ENCODE data around the gene GFER. TPM values are rescaled to one million over a fixed set of nuclear protein-coding genes. Genes with fewer than 3 reads are reported as not detected.

The GFER gene
- total and polyA plus RNA-seq, 10 of the 15 experiments (the other 5 are each of a cell fraction or from before 2014, with no cell fraction given), result 2.4 to 57.7 (median 31.3) TPM

GRCh38 chr16:1964506-1965395, 19.2 kb upstream of the GFER start, which contains the start of gene RPS2 (continued):
- TF ChIP-seq BCL3 (IDR thresholded peaks at IDR 0.05; ENCODE audit: borderline replicate concordance, insufficient read depth, low read depth, low read length, poor library complexity, severe bottlenecking) (peak; percentile 80), RBBP5 (conservative IDR thresholded peaks at IDR 0.05) (peak; percentile 88; the same call in 1 of the 2 replicates), STAT1 (conservative IDR thresholded peaks at IDR 0.05) (no peak; the same call in 1 of the 2 replicates), ZBED1 (IDR thresholded peaks at IDR 0.05; ENCODE audit: borderline replicate concordance) (0 out of 2 replicates have a peak, but pooled peaks have one; percentile 68), POLR2AphosphoS2 (IDR thresholded peaks at IDR 0.05; ENCODE audit: low read depth, low read length) (peak; percentile 99), NFYB (IDR thresholded peaks at IDR 0.05; ENCODE audit: insufficient read depth, low read depth, low read length) (peak; percentile 86), NBN (IDR thresholded peaks at IDR 0.05) (peak; percentile 79), ZBTB33 (IDR thresholded peaks at IDR 0.05) (0 out of 2 replicates have a peak, but pooled peaks have one; percentile 42), CBFB (IDR thresholded peaks at IDR 0.05; ENCODE audit: low read depth) (peak; percentile 99), POLR2A (IDR thresholded peaks at IDR 0.05; ENCODE audit: low read depth, low read length) (peak; percentile 97), EZH2 (IDR thresholded peaks at IDR 0.05; ENCODE audit: borderline replicate concordance, control insufficient read depth, low read depth, low read length) (no peak), PBX3 (IDR thresholded peaks at IDR 0.05; ENCODE audit: insufficient replicate concordance, low read depth, low read length) (peak; percentile 18), MXI1 (IDR thresholded peaks at IDR 0.05; ENCODE audit: low read depth, low read length) (peak; percentile 94), ESRRA (IDR thresholded peaks at IDR 0.05; ENCODE audit: low read length) (peak; percentile 66), SMAD1 (IDR thresholded peaks at IDR 0.05; ENCODE audit: low read depth, partially characterized antibody) (peak; percentile 91), MEF2B (IDR thresholded peaks at IDR 0.05; ENCODE audit: partially characterized antibody, poor library complexity, severe bottlenecking) (no peak), IRF4 (IDR thresholded peaks at IDR 0.05; ENCODE audit: low read depth, low read length) (peak; percentile 63), RELA (IDR thresholded peaks at IDR 0.05; ENCODE audit: borderline replicate concordance, partially characterized antibody) (peak; percentile 6), ZBTB40 (IDR thresholded peaks at IDR 0.05; ENCODE audit: borderline replicate concordance) (peak; percentile 69; the same call in 1 of the 2 replicates), IKZF1 (conservative IDR thresholded peaks at IDR 0.05) (peak; percentile 82)
